AG09309 (cell line): ENCODE measurements around the gene EXOC3L4.
A peak's percentile ranks its signal among the peaks of the same experiment; 100 is the strongest.

Experiments
- DNase-seq: peaks from one replicate; pipeline ENCODE4 v3.0.0-alpha.2; 2010; ENCODE audit warnings: low read depth
- H3K4me3 ChIP-seq: 2 replicates; pipeline ENCODE4 v1.5.1; 2011; ENCODE audit warnings: mild to moderate bottlenecking, low read depth, low read length, moderate library complexity; ENCODE audit not compliant: control insufficient read depth
- TF ChIP-seq, protein P1 (sequence below): IDR thresholded peaks from 2 replicates; pipeline ENCODE4 v1.5.1; 2011; ENCODE audit warnings: mild to moderate bottlenecking, low read depth, low read length, inconsistent platforms; ENCODE audit not compliant: insufficient read depth, control insufficient read depth; ENCODE audit errors: missing control alignments

EXOC3L4 gene

DNA sequence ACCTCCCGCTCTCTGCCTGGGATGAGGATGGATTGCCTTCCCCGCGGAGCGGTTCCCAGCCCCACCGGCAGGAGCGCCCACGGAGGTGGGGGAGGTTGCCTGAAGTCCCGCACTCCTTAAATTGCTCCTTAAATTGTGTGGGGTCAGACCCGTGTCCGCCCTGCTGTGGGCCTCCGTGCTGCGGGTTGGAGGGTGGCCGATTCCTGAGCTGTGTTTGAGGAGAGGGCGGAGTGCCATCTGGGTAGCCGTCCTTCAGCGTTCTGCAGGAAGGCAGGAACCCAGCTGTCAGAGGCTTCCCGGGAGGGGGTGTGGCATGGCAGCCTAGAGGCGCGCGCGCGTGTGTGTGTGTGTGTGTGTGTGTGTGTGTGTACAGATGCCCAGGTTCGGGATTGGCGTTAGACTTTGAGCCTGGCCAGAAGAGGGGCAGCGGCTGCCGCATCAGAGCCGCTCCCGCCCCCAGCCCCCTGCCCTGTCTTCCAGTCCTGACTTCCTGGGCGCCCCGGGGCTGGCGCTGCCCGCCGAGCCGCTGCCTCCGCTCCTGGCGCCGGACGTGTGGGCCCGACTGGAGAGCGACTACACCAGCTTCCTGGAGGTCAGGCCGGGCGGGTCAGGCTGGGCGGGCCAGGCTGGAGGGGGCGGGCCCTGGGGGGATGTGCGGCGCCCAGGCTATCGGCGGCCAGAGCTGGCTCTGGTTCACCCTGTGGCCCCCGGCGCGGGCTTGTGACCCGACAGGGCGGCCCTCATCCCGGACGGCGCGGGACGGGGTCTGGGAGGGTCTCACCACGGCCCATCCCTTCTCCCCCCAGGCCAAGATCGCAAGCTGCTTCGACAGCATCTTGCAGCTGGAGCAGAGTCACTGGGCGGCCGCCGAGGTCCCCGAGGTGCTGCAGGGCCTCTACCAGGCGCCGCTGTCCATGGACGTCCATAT is 9.2 kb downstream of the EXOC3L4 start:
- no peak for DNase-seq
- TF ChIP-seq, protein P1, sequence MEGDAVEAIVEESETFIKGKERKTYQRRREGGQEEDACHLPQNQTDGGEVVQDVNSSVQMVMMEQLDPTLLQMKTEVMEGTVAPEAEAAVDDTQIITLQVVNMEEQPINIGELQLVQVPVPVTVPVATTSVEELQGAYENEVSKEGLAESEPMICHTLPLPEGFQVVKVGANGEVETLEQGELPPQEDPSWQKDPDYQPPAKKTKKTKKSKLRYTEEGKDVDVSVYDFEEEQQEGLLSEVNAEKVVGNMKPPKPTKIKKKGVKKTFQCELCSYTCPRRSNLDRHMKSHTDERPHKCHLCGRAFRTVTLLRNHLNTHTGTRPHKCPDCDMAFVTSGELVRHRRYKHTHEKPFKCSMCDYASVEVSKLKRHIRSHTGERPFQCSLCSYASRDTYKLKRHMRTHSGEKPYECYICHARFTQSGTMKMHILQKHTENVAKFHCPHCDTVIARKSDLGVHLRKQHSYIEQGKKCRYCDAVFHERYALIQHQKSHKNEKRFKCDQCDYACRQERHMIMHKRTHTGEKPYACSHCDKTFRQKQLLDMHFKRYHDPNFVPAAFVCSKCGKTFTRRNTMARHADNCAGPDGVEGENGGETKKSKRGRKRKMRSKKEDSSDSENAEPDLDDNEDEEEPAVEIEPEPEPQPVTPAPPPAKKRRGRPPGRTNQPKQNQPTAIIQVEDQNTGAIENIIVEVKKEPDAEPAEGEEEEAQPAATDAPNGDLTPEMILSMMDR = peak; percentile 38
- H3K4me3 ChIP-seq = no peak overlapping the region

- no peak overlapping the region for H3K4me3 ChIP-seq
- no peak for DNase-seq
- TF ChIP-seq, protein P1 = no peak
Observed at GRCh38 chr14:103104389-103104653, 9.8 kb downstream of the EXOC3L4 start.

- no peak for DNase-seq
Observed at GRCh38 chr14:103104654-103105452, 10.3 kb downstream of the EXOC3L4 start.

DNA sequence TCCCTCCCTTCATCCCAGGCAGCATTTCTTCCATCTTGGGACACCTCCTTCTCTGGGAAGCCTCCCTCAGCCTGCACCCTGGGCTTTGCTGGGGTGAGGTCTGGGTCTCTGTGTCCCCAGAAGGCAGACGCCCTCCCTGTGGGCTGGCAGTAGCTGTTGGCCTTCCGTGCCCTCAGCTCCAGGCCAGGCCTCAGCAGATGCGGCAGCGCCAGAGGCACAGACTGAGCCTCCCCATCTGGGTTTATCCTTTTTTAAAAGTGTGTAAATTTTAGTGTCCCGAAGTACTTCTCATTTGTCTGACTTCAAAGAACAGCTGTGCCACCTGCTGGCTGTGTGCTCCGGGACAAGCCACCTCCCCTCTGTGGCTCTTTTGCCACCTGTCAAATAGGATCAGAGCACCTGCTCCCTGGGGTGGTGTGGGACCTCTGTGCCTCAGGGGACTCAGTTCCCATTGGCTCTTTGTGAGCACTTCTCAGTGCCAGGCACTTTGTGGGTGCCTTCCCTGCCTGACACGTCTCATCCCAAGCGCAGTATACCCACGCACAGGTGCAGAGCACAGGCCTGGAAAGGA is 11.1 kb downstream of the EXOC3L4 start:
- TF ChIP-seq, protein P1 = no peak
- no peak for DNase-seq
- H3K4me3 ChIP-seq = no peak overlapping the region

More at GRCh38 chr14:103104654-103105452, 10.3 kb downstream of the EXOC3L4 start:
- TF ChIP-seq, protein P1 = peak; percentile 82
- no peak overlapping the region for H3K4me3 ChIP-seq

- DNase-seq = no peak
- no peak overlapping the region for H3K4me3 ChIP-seq
- TF ChIP-seq, protein P1 = no peak
Observed at GRCh38 chr14:103107455-103107854, 12.9 kb downstream of the EXOC3L4 start.

GRCh38 chr14:103107941-103108748 is 13.6 kb downstream of the EXOC3L4 start:
- no peak for DNase-seq
- TF ChIP-seq, protein P1 = no peak
- no peak overlapping the region for H3K4me3 ChIP-seq
